ENCODE measurements around the gene NUP85.

NUP85 gene

DNA sequence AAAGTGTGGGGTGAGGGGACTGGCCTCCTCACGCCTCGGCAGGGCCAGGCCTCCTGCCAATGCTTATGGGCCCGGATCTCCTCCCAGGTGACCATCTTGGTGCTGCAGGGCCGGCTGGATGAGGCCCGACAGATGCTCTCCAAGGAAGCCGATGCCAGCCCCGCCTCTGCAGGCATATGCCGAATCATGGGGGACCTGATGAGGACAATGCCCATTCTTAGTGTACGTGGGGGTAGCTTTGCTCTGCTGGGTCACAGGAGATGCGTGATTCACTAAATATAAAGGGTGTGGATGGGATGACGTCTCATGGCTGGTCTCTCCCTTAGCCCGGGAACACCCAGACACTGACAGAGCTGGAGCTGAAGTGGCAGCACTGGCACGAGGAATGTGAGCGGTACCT is 19.5 kb downstream of the NUP85 start:
- Mint-ChIP-seq H3K4me1 (ENCODE audit: low read depth) (no peaks in the 10 kb centered on the region), H3K27me3 (ENCODE audit: low read depth) (no peaks in the 10 kb centered on the region), H3K9me3 (no peaks in the 10 kb centered on the region), H3K27ac (no peak overlapping the region), H3K36me3 (ENCODE audit: low read depth) (peaks cover 47% of the 10 kb centered on the region), H3K4me3 (no peak overlapping the region)
- DNase-seq (ENCODE audit: low spot score): no peak

DNA sequence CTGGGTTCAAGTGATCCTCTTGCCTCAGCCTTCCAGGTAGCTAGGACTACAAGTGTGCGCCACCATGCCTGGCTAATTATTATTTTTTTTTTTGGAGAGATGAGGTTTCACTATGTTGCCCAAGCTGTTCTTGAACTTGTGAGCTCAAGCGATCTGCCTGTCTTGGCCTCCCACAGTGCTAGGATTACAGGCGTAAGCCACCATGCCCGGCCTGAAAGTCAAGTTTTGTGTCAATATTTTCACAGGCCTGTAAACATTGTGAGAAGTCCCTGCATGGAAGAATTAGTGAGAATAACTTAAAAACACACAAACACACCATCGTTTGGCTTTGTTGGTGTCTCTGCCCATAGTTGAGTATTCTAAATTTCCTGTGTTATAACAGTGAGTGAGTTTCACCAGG is 22.2 kb downstream of the NUP85 start:
- no peaks in the 10 kb centered on the region for H3K4me1 Mint-ChIP-seq (ENCODE audit: low read depth)
- no peak overlapping the region for H3K27ac Mint-ChIP-seq
- H3K9me3 Mint-ChIP-seq: no peaks in the 10 kb centered on the region
- no peak for DNase-seq (ENCODE audit: low spot score)
- H3K27me3 Mint-ChIP-seq (ENCODE audit: low read depth): no peaks in the 10 kb centered on the region
- H3K4me3 Mint-ChIP-seq: no peak overlapping the region
- peaks cover 61% of the 10 kb centered on the region for H3K36me3 Mint-ChIP-seq (ENCODE audit: low read depth)

GRCh38 chr17:75228305-75228704 is 22.8 kb downstream of the NUP85 start:
- Mint-ChIP-seq H3K27ac (no peak overlapping the region), H3K36me3 (ENCODE audit: low read depth) (peaks cover 63% of the 10 kb centered on the region), H3K27me3 (ENCODE audit: low read depth) (no peaks in the 10 kb centered on the region), H3K9me3 (no peaks in the 10 kb centered on the region), H3K4me1 (ENCODE audit: low read depth) (no peaks in the 10 kb centered on the region), H3K4me3 (no peak overlapping the region)
- no peak for DNase-seq (ENCODE audit: low spot score)

DNA sequence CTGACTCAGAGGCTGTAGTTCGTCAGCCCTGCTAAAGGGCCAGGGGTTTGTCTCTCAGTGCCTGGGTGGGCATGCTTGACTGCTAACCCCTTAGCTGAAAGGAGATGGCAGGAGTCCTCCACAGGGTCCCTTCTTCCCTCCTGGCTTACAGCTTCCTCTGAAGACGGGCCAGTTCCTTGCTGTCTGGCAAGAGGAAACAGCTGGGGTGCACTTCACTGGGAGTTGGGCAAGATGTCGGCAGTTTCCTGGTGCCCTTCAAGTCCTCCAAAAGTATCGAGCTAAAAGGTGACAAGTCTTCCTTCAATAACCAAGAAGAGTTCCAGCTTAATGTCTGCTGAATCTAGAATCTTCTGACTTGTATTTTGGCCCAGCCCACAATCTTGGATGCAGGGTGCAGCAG is 23.4 kb downstream of the NUP85 start:
- no peak for DNase-seq (ENCODE audit: low spot score)
- H3K36me3 Mint-ChIP-seq (ENCODE audit: low read depth): peaks cover 61% of the 10 kb centered on the region

GRCh38 chr17:75231071-75231470 is 25.6 kb downstream of the NUP85 start:
- DNase-seq (ENCODE audit: low spot score): no peak
- H3K27ac Mint-ChIP-seq: no peak overlapping the region
- H3K9me3 Mint-ChIP-seq: no peaks in the 10 kb centered on the region
- H3K4me1 Mint-ChIP-seq (ENCODE audit: low read depth): no peaks in the 10 kb centered on the region
- no peak overlapping the region for H3K4me3 Mint-ChIP-seq
- H3K36me3 Mint-ChIP-seq (ENCODE audit: low read depth): peaks cover 64% of the 10 kb centered on the region
- no peaks in the 10 kb centered on the region for H3K27me3 Mint-ChIP-seq (ENCODE audit: low read depth)

More for the DNA sequence above, 23.4 kb downstream of the NUP85 start:
- H3K27ac Mint-ChIP-seq: no peak overlapping the region
- H3K4me3 Mint-ChIP-seq: no peak overlapping the region
- H3K4me1 Mint-ChIP-seq (ENCODE audit: low read depth): no peaks in the 10 kb centered on the region
- no peaks in the 10 kb centered on the region for H3K9me3 Mint-ChIP-seq
- H3K27me3 Mint-ChIP-seq (ENCODE audit: low read depth): no peaks in the 10 kb centered on the region

- Mint-ChIP-seq H3K36me3 (ENCODE audit: low read depth) (peaks cover 61% of the 10 kb centered on the region), H3K27me3 (ENCODE audit: low read depth) (no peaks in the 10 kb centered on the region), H3K4me1 (ENCODE audit: low read depth) (no peaks in the 10 kb centered on the region), H3K27ac (no peak overlapping the region), H3K4me3 (no peak overlapping the region), H3K9me3 (no peaks in the 10 kb centered on the region)
- no peak for DNase-seq (ENCODE audit: low spot score)
Observed at GRCh38 chr17:75231741-75232464, 26.4 kb downstream of the NUP85 start.

- no peaks in the 10 kb centered on the region for H3K27me3 Mint-ChIP-seq (ENCODE audit: low read depth)
- no peak for DNase-seq (ENCODE audit: low spot score)
- no peak overlapping the region for H3K27ac Mint-ChIP-seq
- peaks cover 66% of the 10 kb centered on the region for H3K36me3 Mint-ChIP-seq (ENCODE audit: low read depth)
- no peaks in the 10 kb centered on the region for H3K4me1 Mint-ChIP-seq (ENCODE audit: low read depth)
- no peak overlapping the region for H3K4me3 Mint-ChIP-seq
- H3K9me3 Mint-ChIP-seq: no peaks in the 10 kb centered on the region
Observed at GRCh38 chr17:75232786-75233185, 27.3 kb downstream of the NUP85 start.

GRCh38 chr17:75237100-75238014 is 31.9 kb downstream of the NUP85 start:
- peaks cover 3% of the 10 kb centered on the region for H3K4me1 Mint-ChIP-seq (ENCODE audit: low read depth)
- no peak for DNase-seq (ENCODE audit: low spot score)
- peaks cover 62% of the 10 kb centered on the region for H3K36me3 Mint-ChIP-seq (ENCODE audit: low read depth)
- H3K27me3 Mint-ChIP-seq (ENCODE audit: low read depth): no peaks in the 10 kb centered on the region
- no peak overlapping the region for H3K4me3 Mint-ChIP-seq
- H3K9me3 Mint-ChIP-seq: no peaks in the 10 kb centered on the region
- H3K27ac Mint-ChIP-seq: no peak overlapping the region

DNA sequence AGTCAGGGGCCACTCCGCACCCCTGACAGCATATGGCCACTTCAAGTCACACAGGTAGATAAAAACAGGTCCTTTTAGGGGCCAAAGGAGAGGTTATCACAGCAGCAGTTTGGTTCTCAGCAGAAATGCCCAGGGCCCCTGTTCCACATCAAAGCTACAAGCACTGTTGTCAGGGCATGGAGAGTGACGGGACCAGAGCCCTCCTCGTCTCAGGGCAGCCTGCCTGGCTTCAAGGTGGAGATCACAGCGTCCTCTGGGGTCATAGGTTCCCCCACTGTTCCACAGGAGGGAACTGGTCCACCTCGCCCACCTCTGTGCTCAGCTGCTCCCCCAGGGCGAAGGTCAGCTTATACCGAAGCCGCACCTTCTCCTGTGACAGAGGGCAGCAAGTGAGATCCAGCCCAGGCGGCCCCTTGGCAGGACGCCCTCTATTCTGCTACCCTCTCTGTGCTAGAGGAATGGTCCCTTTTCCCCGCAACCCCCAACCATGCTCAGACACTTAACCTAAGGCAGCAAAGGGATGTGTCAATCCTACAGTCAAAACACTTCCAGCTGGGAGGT is 32.6 kb downstream of the NUP85 start:
- Mint-ChIP-seq H3K9me3 (no peaks in the 10 kb centered on the region), H3K4me3 (no peak overlapping the region), H3K36me3 (ENCODE audit: low read depth) (peaks cover 58% of the 10 kb centered on the region)

DNA sequence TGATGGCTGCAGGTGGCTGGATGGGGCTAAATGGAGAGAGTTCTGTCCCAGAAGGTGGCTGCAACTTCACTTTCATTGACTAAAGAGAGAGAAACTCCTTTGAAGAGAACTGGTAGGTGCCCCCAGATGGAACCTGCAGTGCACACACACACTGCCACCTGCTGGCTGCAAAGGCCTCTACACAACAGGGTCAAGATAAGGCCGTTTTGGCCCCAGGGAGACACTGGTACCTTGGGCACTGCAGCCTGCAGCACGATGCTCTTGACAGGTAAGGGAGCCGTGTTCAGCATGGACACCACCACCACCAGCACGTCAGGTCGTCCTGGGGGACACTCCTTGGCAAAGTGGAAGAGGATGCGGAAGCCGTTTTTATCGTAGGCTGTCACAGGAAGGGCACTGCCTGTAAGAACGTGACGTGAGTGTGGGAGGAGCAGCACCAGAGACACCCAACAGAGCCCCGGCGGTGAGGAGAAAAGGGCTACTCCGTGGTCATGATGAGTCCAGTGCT is 33.3 kb downstream of the NUP85 start:
- Mint-ChIP-seq H3K27me3 (ENCODE audit: low read depth) (no peaks in the 10 kb centered on the region), H3K27ac (peak overlapping the region; percentile 80), H3K9me3 (no peaks in the 10 kb centered on the region), H3K36me3 (ENCODE audit: low read depth) (peaks cover 63% of the 10 kb centered on the region), H3K4me3 (no peak overlapping the region), H3K4me1 (ENCODE audit: low read depth) (peaks cover 7% of the 10 kb centered on the region)
- peak; percentile 48 for DNase-seq (ENCODE audit: low spot score)

More for the DNA sequence above, 32.6 kb downstream of the NUP85 start:
- Mint-ChIP-seq H3K4me1 (ENCODE audit: low read depth) (peaks cover 3% of the 10 kb centered on the region), H3K27ac (no peak overlapping the region), H3K27me3 (ENCODE audit: low read depth) (no peaks in the 10 kb centered on the region)
- DNase-seq (ENCODE audit: low spot score): no peak

DNA sequence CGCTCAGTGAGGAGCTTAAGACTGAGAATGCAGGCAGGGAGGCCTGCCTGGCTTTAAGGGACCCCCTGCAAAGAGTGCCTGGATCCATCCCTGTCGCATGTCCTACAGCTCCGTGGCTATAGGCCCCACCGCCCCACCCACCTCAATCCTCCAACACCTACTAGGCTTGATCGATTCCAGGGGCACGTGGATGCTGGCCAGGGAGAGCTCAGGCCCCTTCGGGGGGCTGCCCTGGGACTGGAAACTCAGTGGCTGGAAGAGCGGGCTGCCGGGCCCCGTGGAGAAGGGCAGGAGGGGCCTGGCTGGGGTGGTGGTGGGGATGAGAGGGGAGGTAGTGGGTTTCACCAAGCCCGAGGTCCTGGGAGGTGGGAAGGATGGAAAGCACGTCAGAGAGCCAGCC is 33.7 kb downstream of the NUP85 start:
- DNase-seq (ENCODE audit: low spot score): no peak
- Mint-ChIP-seq H3K27me3 (ENCODE audit: low read depth) (no peaks in the 10 kb centered on the region), H3K4me3 (no peak overlapping the region), H3K36me3 (ENCODE audit: low read depth) (peaks cover 66% of the 10 kb centered on the region), H3K27ac (peak overlapping the region; percentile 80), H3K4me1 (ENCODE audit: low read depth) (peaks cover 7% of the 10 kb centered on the region), H3K9me3 (no peaks in the 10 kb centered on the region)

GRCh38 chr17:75239778-75240393 is 34.4 kb downstream of the NUP85 start:
- DNase-seq (ENCODE audit: low spot score): no peak
- H3K4me1 Mint-ChIP-seq (ENCODE audit: low read depth): peaks cover 11% of the 10 kb centered on the region
- no peaks in the 10 kb centered on the region for H3K27me3 Mint-ChIP-seq (ENCODE audit: low read depth)
- no peak overlapping the region for H3K4me3 Mint-ChIP-seq
- H3K36me3 Mint-ChIP-seq (ENCODE audit: low read depth): peaks cover 64% of the 10 kb centered on the region
- H3K27ac Mint-ChIP-seq: no peak overlapping the region
- H3K9me3 Mint-ChIP-seq: no peaks in the 10 kb centered on the region

- H3K4me3 Mint-ChIP-seq: no peak overlapping the region
Observed at GRCh38 chr17:75240394-75241142, 35.1 kb downstream of the NUP85 start.

More at GRCh38 chr17:75240394-75241142, 35.1 kb downstream of the NUP85 start:
- Mint-ChIP-seq H3K9me3 (no peaks in the 10 kb centered on the region), H3K36me3 (ENCODE audit: low read depth) (peaks cover 59% of the 10 kb centered on the region), H3K27ac (no peak overlapping the region), H3K4me1 (ENCODE audit: low read depth) (peaks cover 11% of the 10 kb centered on the region), H3K27me3 (ENCODE audit: low read depth) (no peaks in the 10 kb centered on the region)
- DNase-seq (ENCODE audit: low spot score): peak; percentile 26
